HG03039 (cell line): ENCODE data around the gene CMSS1.

ENCODE experiments used
- ATAC-seq: cut with Tn5 transposase; IDR thresholded peaks from one replicate; pipeline ENCODE4 v1.9.1; 2021; ENCODE audit warnings: mild to moderate bottlenecking, moderate library complexity; ENCODE audit not compliant: unreplicated experiment

Gene CMSS1

GRCh38 chr3:99817437-99818240 is at the start of gene CMSS1:
CMSS1 (plus strand) TSS chr3:99817862.
- peak; percentile 97 for ATAC-seq

- ATAC-seq, result no peak
Measured at GRCh38 chr3:99768126-99768525, 49.5 kb upstream of the CMSS1 start.

DNA sequence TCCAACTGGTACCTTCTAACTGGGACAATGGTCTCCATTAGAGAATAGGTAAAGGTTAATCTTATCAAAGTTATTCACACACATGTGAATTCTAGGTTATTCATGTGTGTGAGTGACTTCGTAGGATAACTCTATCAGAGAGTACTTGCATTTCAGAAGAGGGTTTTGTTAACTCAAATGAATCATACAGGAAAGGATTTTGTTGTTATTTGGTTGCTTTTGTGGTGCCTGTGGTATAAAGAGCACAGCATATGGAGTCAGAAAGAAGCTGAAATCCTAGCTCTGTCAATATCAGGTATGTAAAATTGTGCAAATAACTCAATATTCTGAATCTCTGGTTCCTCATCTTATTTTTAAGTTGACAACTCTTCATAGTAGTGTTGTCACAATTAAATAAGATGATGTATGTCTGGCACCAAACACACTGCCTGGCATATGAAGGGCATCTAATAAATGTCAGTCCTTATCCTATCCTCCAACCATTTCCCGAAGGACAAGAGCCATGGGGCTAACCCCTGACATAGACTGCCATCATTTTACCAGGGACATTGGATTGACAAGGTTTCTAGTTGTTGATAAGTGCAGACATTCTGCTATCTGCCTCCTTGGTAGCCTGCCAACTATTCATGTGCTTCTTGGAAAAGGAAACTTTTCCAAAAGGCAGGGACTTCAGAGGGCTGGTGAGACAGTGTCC is 48.7 kb upstream of the CMSS1 start:
- no peak for ATAC-seq

GRCh38 chr3:99772171-99772570 is 45.5 kb upstream of the CMSS1 start:
- no peak for ATAC-seq

- no peak for ATAC-seq
Measured at GRCh38 chr3:99772671-99773070, 45.0 kb upstream of the CMSS1 start.

GRCh38 chr3:99774467-99774866 is 43.2 kb upstream of the CMSS1 start:
- ATAC-seq, result peak; percentile 99

DNA sequence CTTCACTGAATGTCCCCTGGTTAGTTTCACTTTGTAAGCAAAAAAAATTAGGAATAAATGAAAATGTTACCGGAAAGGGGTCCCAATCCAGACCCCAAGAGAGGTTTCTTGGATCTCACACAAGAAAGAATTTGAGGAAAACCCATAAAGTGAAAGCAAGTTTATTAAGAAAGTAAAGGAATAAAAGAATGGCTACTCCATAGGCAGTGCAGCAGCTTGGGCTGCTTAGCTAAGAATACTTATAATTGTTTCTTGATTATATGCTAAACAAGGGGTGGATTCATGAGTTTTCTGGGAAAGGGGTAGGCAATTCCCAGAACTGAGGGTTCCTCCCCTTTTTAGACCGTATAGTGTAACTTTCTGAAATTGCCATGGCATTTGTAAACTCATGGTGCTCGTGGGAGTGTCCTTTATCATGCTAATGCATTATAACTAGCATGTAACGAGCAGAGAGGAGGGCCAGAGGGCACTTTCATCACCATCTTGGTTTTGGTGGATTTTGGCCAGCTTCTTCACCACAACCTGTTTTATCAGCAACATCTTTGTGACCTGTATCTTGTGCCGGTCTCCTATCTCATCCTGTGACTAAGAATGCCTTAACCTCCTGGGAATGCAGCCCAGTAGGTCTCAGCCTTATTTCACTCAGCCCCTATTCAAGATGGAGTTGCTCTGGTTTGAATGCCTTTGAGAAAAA is 41.0 kb upstream of the CMSS1 start:
- ATAC-seq, result no peak

DNA sequence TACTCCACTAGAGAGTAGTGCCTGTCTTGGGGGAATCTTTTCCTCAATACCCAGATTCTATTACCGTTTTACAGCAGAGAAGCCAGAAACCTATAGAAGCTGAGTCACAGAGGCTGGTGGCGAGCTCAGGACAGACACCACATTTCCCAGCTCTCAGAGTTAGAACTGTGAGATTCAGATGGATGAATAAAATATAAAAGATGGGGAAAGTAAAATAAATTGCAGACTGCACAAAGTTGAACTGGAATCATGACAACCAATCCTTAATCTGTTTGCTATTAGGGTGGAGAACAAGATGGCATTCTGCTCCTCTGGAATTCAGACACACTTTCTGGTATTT is 40.5 kb upstream of the CMSS1 start:
- no peak for ATAC-seq

DNA sequence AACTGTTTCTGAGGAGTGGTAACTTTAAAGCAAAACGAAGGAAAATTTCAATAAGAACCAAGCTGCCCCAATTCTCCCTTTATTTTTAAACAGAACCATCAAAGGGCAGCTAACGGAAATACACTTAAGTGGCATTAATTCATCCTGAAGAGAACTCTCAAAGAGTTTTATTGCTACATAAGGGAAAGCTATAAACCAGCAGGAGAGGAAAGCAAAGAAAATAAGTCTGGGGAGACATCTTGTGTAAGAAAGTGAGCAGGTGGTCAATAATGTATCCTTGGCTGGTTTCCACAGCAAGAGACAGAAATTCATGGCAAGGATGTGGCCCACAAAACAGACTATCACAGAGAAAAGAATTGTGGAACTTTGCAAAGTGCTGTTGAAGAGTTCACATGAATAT is 40.0 kb upstream of the CMSS1 start:
- no peak for ATAC-seq

DNA sequence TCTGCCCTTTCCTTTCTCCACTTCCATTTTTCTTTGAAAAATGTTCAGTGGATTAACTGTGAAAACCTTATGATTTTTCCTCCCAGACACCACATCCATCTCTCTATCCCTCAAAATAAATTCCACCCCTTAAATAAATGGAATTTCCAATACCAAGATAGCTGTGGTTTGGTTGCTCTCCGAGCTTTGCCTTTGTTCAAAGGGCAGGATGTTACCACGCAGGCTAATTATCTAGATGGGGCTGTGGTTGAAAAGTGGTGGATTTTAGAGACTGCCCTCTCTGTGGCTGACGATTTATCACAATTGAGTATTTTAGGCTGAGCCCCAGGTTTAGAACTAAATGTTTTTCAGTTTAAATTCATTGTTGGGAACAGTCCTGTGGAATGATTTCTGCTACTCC is 36.9 kb upstream of the CMSS1 start:
- no peak for ATAC-seq

- no peak for ATAC-seq
Measured at GRCh38 chr3:99781761-99782160, 35.9 kb upstream of the CMSS1 start.

DNA sequence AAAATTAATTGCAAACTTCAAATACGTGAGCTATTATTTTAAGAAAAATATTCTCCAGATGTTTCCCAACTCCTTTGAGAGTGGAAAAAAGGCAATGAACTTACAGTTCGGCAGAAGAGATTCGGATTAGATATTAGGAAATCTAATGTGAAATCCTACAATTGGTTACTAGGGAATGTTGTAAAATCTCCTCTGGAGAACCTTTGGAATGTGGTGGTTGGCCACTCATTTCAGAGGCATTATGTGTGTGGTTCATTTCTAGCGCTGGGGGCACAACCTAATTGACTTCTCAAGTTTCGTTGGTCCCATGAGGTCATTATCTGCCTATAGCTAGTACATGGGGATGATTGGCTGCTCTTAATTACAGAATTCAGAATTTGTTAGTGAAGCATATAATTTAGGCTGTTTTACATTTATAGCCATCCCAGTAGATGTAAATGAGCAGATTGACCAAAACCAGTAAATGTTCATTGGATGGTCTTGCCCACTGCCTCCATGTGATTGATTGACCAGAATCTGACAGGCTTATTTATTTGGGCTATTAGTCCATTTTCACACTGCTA is 34.6 kb upstream of the CMSS1 start:
- no peak for ATAC-seq

DNA sequence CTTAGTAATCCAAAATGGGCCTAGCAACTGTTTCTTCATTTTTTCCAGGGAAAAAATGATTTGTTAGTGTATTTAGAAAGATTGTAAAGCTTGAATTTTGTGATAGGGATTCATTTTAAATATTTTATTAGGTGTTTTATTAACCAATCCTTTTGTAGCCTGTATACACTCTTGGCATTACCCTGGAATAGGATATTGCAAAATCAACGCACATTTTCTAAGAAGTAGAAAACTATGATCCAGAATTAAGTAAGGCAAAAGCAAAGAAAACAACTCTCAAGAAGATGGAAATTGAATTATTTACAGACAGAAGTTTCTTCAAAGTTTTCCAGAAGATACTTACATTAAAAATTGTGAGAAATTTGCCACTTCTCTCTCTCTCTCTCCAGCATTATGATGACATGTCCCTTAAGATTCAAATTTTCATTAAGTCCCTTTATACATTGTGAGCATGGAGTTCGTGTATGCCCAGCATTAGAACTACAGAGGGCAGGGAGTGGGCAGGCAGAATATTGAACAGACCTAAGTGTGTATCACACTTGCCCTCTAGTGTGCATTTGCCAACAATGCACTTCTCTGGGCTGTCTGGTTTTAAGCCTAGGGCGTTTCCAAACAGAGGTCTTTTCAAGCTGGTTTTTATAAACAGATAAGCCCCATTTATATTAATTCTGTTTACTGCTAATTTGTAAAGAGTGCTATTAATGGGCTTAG is 28.5 kb upstream of the CMSS1 start:
- ATAC-seq, result peak; percentile 95

DNA sequence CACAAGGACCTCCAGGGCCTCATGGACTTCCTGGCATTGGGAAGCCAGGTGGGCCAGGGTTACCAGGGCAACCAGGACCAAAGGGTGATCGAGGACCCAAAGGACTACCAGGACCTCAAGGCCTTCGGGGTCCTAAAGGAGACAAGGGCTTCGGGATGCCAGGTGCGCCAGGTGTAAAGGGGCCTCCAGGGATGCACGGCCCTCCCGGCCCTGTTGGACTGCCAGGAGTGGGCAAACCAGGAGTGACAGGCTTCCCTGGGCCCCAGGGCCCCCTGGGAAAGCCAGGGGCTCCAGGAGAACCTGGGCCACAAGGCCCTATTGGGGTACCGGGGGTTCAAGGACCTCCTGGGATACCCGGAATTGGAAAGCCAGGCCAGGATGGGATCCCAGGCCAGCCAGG is 23.2 kb upstream of the CMSS1 start:
- no peak for ATAC-seq

GRCh38 chr3:99795573-99795972 is 22.1 kb upstream of the CMSS1 start:
- ATAC-seq, result no peak

GRCh38 chr3:99799422-99799821 is 18.2 kb upstream of the CMSS1 start:
- no peak for ATAC-seq

DNA sequence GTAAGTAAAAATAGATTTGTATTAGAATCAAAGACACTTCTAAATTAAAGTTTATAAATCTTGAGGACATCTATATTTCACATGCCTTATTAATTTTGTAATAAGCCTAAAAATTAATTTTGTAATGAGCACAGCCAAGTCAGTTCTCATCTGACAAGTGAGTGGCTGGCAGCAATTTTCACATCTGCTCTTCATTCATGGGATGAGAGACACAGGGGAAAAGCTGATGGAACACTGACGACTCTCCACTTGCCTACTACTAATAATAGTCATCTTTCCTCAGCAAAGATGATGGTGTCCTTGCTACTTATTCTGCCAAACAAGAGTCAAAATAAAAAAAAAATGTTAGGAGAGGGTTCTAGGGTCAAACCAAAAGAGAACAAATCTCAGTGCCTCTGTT is 14.4 kb upstream of the CMSS1 start:
- no peak for ATAC-seq

- ATAC-seq, result no peak
Measured at GRCh38 chr3:99805160-99805559, 12.5 kb upstream of the CMSS1 start.

DNA sequence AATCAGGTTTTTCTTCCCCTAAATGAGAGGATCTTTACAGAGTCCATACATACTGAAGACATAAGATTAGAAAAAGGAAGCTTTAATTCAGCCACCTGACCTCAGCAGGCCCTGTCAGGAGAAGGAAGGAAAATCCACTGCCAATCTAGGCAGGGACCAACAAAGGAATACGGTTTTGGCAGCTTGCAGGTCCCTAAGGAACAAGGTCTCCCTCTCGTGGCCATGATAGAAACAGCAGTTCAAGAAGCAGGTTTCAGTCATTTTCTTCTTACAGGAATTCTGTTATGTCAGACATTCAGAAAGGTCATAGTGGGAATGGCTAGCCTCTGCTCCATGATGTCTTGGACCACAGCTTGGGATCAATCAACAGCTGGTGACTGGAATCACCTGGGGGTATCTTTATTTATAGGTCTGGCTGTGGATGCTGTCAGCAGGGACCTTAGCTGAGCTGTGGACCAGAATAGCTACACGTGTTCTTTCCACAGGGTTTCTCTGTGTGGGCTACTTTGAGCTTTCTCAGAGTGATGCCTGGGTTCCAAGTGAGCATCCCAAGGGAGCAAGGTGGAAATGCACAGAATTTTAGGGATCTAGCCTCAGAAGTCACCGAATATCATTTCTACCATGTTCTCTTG is 9.4 kb upstream of the CMSS1 start:
- ATAC-seq, result peak; percentile 56

DNA sequence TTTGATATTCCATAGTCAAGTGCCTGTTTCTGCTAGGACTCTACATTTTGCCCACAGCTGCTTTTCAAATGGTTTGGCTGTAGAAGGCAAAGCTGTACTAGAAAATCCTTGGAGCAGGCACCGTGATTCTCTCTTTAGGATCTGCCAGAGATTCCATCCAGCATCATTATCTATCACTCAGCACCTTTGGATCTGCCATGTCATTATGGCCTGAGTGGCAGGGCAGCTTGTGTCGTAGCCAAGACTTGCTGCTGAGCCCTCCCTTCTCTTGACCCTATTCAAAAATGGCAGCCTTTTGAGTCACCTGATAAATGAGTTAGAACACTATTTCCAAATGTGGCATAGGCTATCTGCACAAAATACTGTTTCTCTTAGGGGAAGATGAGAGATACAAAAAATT is 8.1 kb upstream of the CMSS1 start:
- no peak for ATAC-seq

- ATAC-seq, result no peak
Measured at GRCh38 chr3:99810403-99810802, 7.3 kb upstream of the CMSS1 start.
